ENCODE measurements around the gene DISC1.
"Not testable (repeated sequence)": the region's sequence is repeated elsewhere in the genome, so short reads cannot be mapped to it uniquely, and the experiment has no call there.

DISC1 gene

GRCh38 chr1:231943084-231943483 is 316.5 kb downstream of the DISC1 start:
- DNase-seq (ENCODE audit: low read depth in 1 of 2, low spot score in 1 of 2): no peak

- DNase-seq (ENCODE audit: low read depth in 1 of 2, low spot score in 1 of 2): not testable (repeated sequence)
Observed at GRCh38 chr1:231948102-231948501, 321.5 kb downstream of the DISC1 start.

- no peak for DNase-seq (ENCODE audit: low read depth in 1 of 2, low spot score in 1 of 2)
Observed at GRCh38 chr1:231949277-231950091, 322.9 kb downstream of the DISC1 start.

GRCh38 chr1:231950331-231951128 is 323.9 kb downstream of the DISC1 start:
- no peak for DNase-seq (ENCODE audit: low read depth in 1 of 2, low spot score in 1 of 2)

GRCh38 chr1:231951374-231951773 is 324.8 kb downstream of the DISC1 start:
- no peak for DNase-seq (ENCODE audit: low read depth in 1 of 2, low spot score in 1 of 2)

- DNase-seq (ENCODE audit: low read depth in 1 of 2, low spot score in 1 of 2): no peak
Observed at GRCh38 chr1:231952154-231952553, 325.6 kb downstream of the DISC1 start.

GRCh38 chr1:231953660-231954059 is 327.1 kb downstream of the DISC1 start:
- DNase-seq (ENCODE audit: low read depth in 1 of 2, low spot score in 1 of 2): no peak

- no peak for DNase-seq (ENCODE audit: low read depth in 1 of 2, low spot score in 1 of 2)
Observed at GRCh38 chr1:231954751-231955150, 328.2 kb downstream of the DISC1 start.

GRCh38 chr1:231957359-231957758 is 330.8 kb downstream of the DISC1 start:
- DNase-seq (ENCODE audit: low read depth in 1 of 2, low spot score in 1 of 2): no peak

- DNase-seq (ENCODE audit: low read depth in 1 of 2, low spot score in 1 of 2): no peak
Observed at GRCh38 chr1:231958448-231958847, 331.9 kb downstream of the DISC1 start.

GRCh38 chr1:231959225-231959884 is 332.8 kb downstream of the DISC1 start:
- DNase-seq (ENCODE audit: low read depth in 1 of 2, low spot score in 1 of 2): no peak

- DNase-seq (ENCODE audit: low read depth in 1 of 2, low spot score in 1 of 2): not testable (repeated sequence)
Observed at GRCh38 chr1:231961801-231962200, 335.2 kb downstream of the DISC1 start.

- DNase-seq (ENCODE audit: low read depth in 1 of 2, low spot score in 1 of 2): no peak
Observed at GRCh38 chr1:231962636-231963035, 336.0 kb downstream of the DISC1 start.

GRCh38 chr1:231964241-231964640 is 337.7 kb downstream of the DISC1 start:
- no peak for DNase-seq (ENCODE audit: low read depth in 1 of 2, low spot score in 1 of 2)

GRCh38 chr1:231964961-231965360 is 338.4 kb downstream of the DISC1 start:
- no peak for DNase-seq (ENCODE audit: low read depth in 1 of 2, low spot score in 1 of 2)

GRCh38 chr1:231965615-231966014 is 339.0 kb downstream of the DISC1 start:
- no peak for DNase-seq (ENCODE audit: low read depth in 1 of 2, low spot score in 1 of 2)

GRCh38 chr1:231966983-231967382 is 340.4 kb downstream of the DISC1 start:
- no peak for DNase-seq (ENCODE audit: low read depth in 1 of 2, low spot score in 1 of 2)

- no peak for DNase-seq (ENCODE audit: low read depth in 1 of 2, low spot score in 1 of 2)
Observed at GRCh38 chr1:231969076-231969475, 342.5 kb downstream of the DISC1 start.

- DNase-seq (ENCODE audit: low read depth in 1 of 2, low spot score in 1 of 2): not testable (repeated sequence)
Observed at GRCh38 chr1:231969761-231970160, 343.2 kb downstream of the DISC1 start.

GRCh38 chr1:231970684-231971083 is 344.1 kb downstream of the DISC1 start:
- no peak for DNase-seq (ENCODE audit: low read depth in 1 of 2, low spot score in 1 of 2)

- DNase-seq (ENCODE audit: low read depth in 1 of 2, low spot score in 1 of 2): no peak
Observed at GRCh38 chr1:231971397-231972110, 345.0 kb downstream of the DISC1 start.

Data from activated CD4-positive, alpha-beta T cell treated with anti-CD3 and anti-CD28 coated beads, Interleukin-2, amount 50 U/mL, for 24 hours (primary cell).